Astrocyte (in vitro differentiated cells and primary cell): Measurements from ENCODE around the gene CDK16. TPM values are rescaled to one million over a fixed set of nuclear protein-coding genes. Genes with fewer than 3 reads are reported as not detected.

ENCODE experiments used
- DNase-seq: peaks from one replicate; pipeline ENCODE4 v3.0.0-alpha.2; 2010; ENCODE audit warnings: low read depth
- FAIRE-seq: peaks from 2 replicates; lab custom pipeline; 2011; peaks lifted over from hg19 to GRCh38; lab: Jason Lieb, UNC
- H2AFZ ChIP-seq: 2 replicates; pipeline ENCODE4 v1.6.0; 2012; ENCODE audit warnings: low read depth, low read length, inconsistent platforms
- H3K27ac ChIP-seq: 2 replicates; pipeline ENCODE4 v1.5.1; 2011; ENCODE audit warnings: low read depth, low read length, inconsistent platforms
- H3K27me3 ChIP-seq: 2 replicates; pipeline ENCODE4 v1.6.0; 2011; ENCODE audit warnings: low read length, inconsistent platforms; ENCODE audit not compliant: insufficient read depth
- H3K36me3 ChIP-seq: 2 replicates; pipeline ENCODE4 v1.5.1; 2011; ENCODE audit warnings: low read length, inconsistent platforms; ENCODE audit not compliant: insufficient read depth
- H3K4me1 ChIP-seq: 2 replicates; pipeline ENCODE4 v1.5.1; 2011; ENCODE audit warnings: low read length, inconsistent platforms; ENCODE audit not compliant: insufficient read depth
- H3K4me2 ChIP-seq: 2 replicates; pipeline ENCODE4 v1.6.0; 2012; ENCODE audit warnings: low read length, inconsistent platforms
- H3K4me3 ChIP-seq: 2 replicates; pipeline ENCODE4 v1.5.1; 2011; ENCODE audit warnings: low read depth, mild to moderate bottlenecking, low read length, inconsistent platforms; ENCODE audit not compliant: insufficient read depth
- H3K79me2 ChIP-seq: 2 replicates; pipeline ENCODE4 v1.6.0; 2012; ENCODE audit warnings: mild to moderate bottlenecking, low read length, inconsistent platforms; ENCODE audit not compliant: insufficient read depth
- H3K9ac ChIP-seq: 2 replicates; pipeline ENCODE4 v1.6.0; 2012; ENCODE audit warnings: mild to moderate bottlenecking, low read length, inconsistent platforms
- H3K9me3 ChIP-seq: 2 replicates; pipeline ENCODE4 v1.5.1; 2012; ENCODE audit warnings: low read depth, mild to moderate bottlenecking, low read length, inconsistent platforms; ENCODE audit not compliant: insufficient read depth
- H4K20me1 ChIP-seq: 2 replicates; pipeline ENCODE4 v1.6.0; 2012; ENCODE audit warnings: low read length, inconsistent platforms; ENCODE audit not compliant: insufficient read depth
- H3K27ac Mint-ChIP-seq: one replicate; pipeline ENCODE4 v1.8.0; 2021; ENCODE audit warnings: mild to moderate bottlenecking, mixed read lengths; ENCODE audit not compliant: unreplicated experiment
- H3K27me3 Mint-ChIP-seq: one replicate; pipeline ENCODE4 v1.8.0; 2021; ENCODE audit warnings: low read depth, mixed read lengths; ENCODE audit not compliant: unreplicated experiment
- H3K36me3 Mint-ChIP-seq: one replicate; pipeline ENCODE4 v1.8.0; 2021; ENCODE audit warnings: low read depth, mixed read lengths; ENCODE audit not compliant: unreplicated experiment
- H3K4me1 Mint-ChIP-seq: one replicate; pipeline ENCODE4 v1.8.0; 2021; ENCODE audit warnings: low read depth, mixed read lengths; ENCODE audit not compliant: unreplicated experiment
- H3K4me3 Mint-ChIP-seq: one replicate; pipeline ENCODE4 v1.8.0; 2021; ENCODE audit warnings: mild to moderate bottlenecking, moderate library complexity, mixed read lengths; ENCODE audit not compliant: unreplicated experiment
- H3K9me3 Mint-ChIP-seq: one replicate; pipeline ENCODE4 v1.8.0; 2021; ENCODE audit warnings: mild to moderate bottlenecking, mixed read lengths; ENCODE audit not compliant: unreplicated experiment
- CTCF ChIP-seq: IDR thresholded peaks from 2 replicates; pipeline ENCODE4 v1.5.1; 2011; ENCODE audit warnings: low read depth, mild to moderate bottlenecking, inconsistent platforms, low read length, moderate library complexity; ENCODE audit not compliant: insufficient read depth
- EZH2 ChIP-seq: IDR thresholded peaks from 2 replicates; pipeline ENCODE4 v1.6.1; 2012; ENCODE audit warnings: mild to moderate bottlenecking, low read length, inconsistent platforms; ENCODE audit not compliant: insufficient read depth
- total RNA-seq: library from RNA; stranded (reverse); gene quantifications from 2 replicates; pipeline ENCODE4 v1.2.1, GENCODE V29; 2021

The CDK16 gene
- total RNA-seq, 1 donor from 2014 or later, result 128 TPM

- H3K79me2 ChIP-seq, result no peaks in the 10 kb centered on the region
- no peaks in the 10 kb centered on the region for H3K9me3 ChIP-seq
- H3K27ac Mint-ChIP-seq, result peak overlapping the region; percentile 85
- DNase-seq (peak; percentile 67), FAIRE-seq (no peak)
- no peaks in the 10 kb centered on the region for H3K9me3 Mint-ChIP-seq
- H3K4me1 Mint-ChIP-seq, result peaks cover 5% of the 10 kb centered on the region
- H3K27me3 Mint-ChIP-seq, result no peaks in the 10 kb centered on the region
- H3K27ac ChIP-seq, result peak overlapping the region; percentile 76
- H3K4me1 ChIP-seq, result peaks cover 8% of the 10 kb centered on the region
- H4K20me1 ChIP-seq, result no peaks in the 10 kb centered on the region
- peak overlapping the region; percentile 67 for H3K4me2 ChIP-seq
- H3K9ac ChIP-seq, result peak overlapping the region; percentile 53
- no peaks in the 10 kb centered on the region for H3K36me3 Mint-ChIP-seq
- no peaks in the 10 kb centered on the region for H3K27me3 ChIP-seq
- H2AFZ ChIP-seq, result peak overlapping the region; percentile 60
- no peak overlapping the region for H3K4me3 Mint-ChIP-seq
- TF ChIP-seq CTCF (no peak), EZH2 (no peak)
- H3K4me3 ChIP-seq, result no peak overlapping the region
- H3K36me3 ChIP-seq, result no peaks in the 10 kb centered on the region
These were observed 46.1 kb downstream of the CDK16 start for GRCh38 chrX:47264483-47265173.

- Histone ChIP-seq H2AFZ (no peak overlapping the region), H3K36me3 (no peaks in the 10 kb centered on the region), H3K4me3 (no peak overlapping the region), H3K4me2 (no peak overlapping the region), H3K9ac (no peak overlapping the region), H3K4me1 (peaks cover 8% of the 10 kb centered on the region), H3K79me2 (no peaks in the 10 kb centered on the region), H3K9me3 (no peaks in the 10 kb centered on the region), H3K27ac (no peak overlapping the region), H4K20me1 (no peaks in the 10 kb centered on the region), H3K27me3 (no peaks in the 10 kb centered on the region)
- H3K4me1 Mint-ChIP-seq, result peaks cover 5% of the 10 kb centered on the region
- no peaks in the 10 kb centered on the region for H3K36me3 Mint-ChIP-seq
- no peaks in the 10 kb centered on the region for H3K9me3 Mint-ChIP-seq
- no peak overlapping the region for H3K27ac Mint-ChIP-seq
- no peaks in the 10 kb centered on the region for H3K27me3 Mint-ChIP-seq
- FAIRE-seq (no peak), DNase-seq (no peak)
- TF ChIP-seq CTCF (no peak), EZH2 (no peak)
- H3K4me3 Mint-ChIP-seq, result no peak overlapping the region
These were observed 48.2 kb downstream of the CDK16 start for GRCh38 chrX:47266643-47267042.

- FAIRE-seq, result no peak
- Histone ChIP-seq H3K36me3 (no peaks in the 10 kb centered on the region), H3K4me3 (no peak overlapping the region), H2AFZ (no peak overlapping the region), H3K27ac (no peak overlapping the region), H3K79me2 (no peaks in the 10 kb centered on the region), H3K4me1 (no peaks in the 10 kb centered on the region), H3K9me3 (no peaks in the 10 kb centered on the region), H4K20me1 (no peaks in the 10 kb centered on the region), H3K27me3 (no peaks in the 10 kb centered on the region), H3K4me2 (no peak overlapping the region), H3K9ac (no peak overlapping the region)
- Mint-ChIP-seq H3K9me3 (no peaks in the 10 kb centered on the region), H3K27ac (no peak overlapping the region), H3K27me3 (no peaks in the 10 kb centered on the region), H3K4me3 (no peak overlapping the region), H3K4me1 (no peaks in the 10 kb centered on the region), H3K36me3 (no peaks in the 10 kb centered on the region)
- TF ChIP-seq CTCF, result no peak
- no peak for TF ChIP-seq EZH2
- no peak for DNase-seq
These were observed 53.5 kb downstream of the CDK16 start for GRCh38 chrX:47272013-47272408.
